ENCODE results near the gene S100A5. TPM values are rescaled to one million over a fixed set of nuclear protein-coding genes. Genes with fewer than 3 reads are reported as not detected.

Gene S100A5
- total RNA-seq, 1 experiment from 2014 or later = not detected

- Mint-ChIP-seq H3K4me1 (ENCODE audit: insufficient read depth, unreplicated experiment) (peaks cover 37% of the 10 kb centered on the region), H3K27me3 (ENCODE audit: insufficient read depth, unreplicated experiment) (peaks cover 23% of the 10 kb centered on the region), H3K9me3 (ENCODE audit: unreplicated experiment) (no peaks in the 10 kb centered on the region), H3K4me3 (ENCODE audit: unreplicated experiment) (no peak overlapping the region), H3K36me3 (ENCODE audit: insufficient read depth, unreplicated experiment) (no peaks in the 10 kb centered on the region), H3K27ac (ENCODE audit: low read depth, unreplicated experiment) (peak overlapping the region; percentile 13)
- intact Hi-C loops (cut with micrococcal nuclease) = no loop called here
- CTCF ChIA-PET = interaction anchor here (0.6 to 31.7 kb wide), 12 partner anchors 9 to 850 kb away, joined by 3 to 1438 read pairs (median 9); partner anchors contain the start of genes PGLYRP4 and S100A9
- DNase-seq (ENCODE audit: unreplicated experiment) = no peak
- TF ChIP-seq, protein P1, sequence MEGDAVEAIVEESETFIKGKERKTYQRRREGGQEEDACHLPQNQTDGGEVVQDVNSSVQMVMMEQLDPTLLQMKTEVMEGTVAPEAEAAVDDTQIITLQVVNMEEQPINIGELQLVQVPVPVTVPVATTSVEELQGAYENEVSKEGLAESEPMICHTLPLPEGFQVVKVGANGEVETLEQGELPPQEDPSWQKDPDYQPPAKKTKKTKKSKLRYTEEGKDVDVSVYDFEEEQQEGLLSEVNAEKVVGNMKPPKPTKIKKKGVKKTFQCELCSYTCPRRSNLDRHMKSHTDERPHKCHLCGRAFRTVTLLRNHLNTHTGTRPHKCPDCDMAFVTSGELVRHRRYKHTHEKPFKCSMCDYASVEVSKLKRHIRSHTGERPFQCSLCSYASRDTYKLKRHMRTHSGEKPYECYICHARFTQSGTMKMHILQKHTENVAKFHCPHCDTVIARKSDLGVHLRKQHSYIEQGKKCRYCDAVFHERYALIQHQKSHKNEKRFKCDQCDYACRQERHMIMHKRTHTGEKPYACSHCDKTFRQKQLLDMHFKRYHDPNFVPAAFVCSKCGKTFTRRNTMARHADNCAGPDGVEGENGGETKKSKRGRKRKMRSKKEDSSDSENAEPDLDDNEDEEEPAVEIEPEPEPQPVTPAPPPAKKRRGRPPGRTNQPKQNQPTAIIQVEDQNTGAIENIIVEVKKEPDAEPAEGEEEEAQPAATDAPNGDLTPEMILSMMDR (IDR thresholded peaks at IDR 0.05; ENCODE audit: unreplicated experiment) = no peak
- BruUV-seq (replicated peaks) = no TSS peak
- POLR2A ChIA-PET = interaction anchor here (0.7 to 1.2 kb wide), 3 partner anchors 8 to 140 kb away, joined by 3 to 5 read pairs (median 3); no protein-coding TSS in a partner anchor
Measured at GRCh38 chr1:153493343-153493960, 47.3 kb downstream of the S100A5 start.

GRCh38 chr1:153490272-153491051 lies 50.3 kb downstream of the S100A5 start:
- TF ChIP-seq, protein P1 (IDR thresholded peaks at IDR 0.05; ENCODE audit: unreplicated experiment) = no peak
- peak overlapping the region; percentile 48 for H3K4me3 Mint-ChIP-seq (ENCODE audit: unreplicated experiment)
- DNase-seq (ENCODE audit: unreplicated experiment) = peak; percentile 99
- H3K27ac Mint-ChIP-seq (ENCODE audit: low read depth, unreplicated experiment) = peak overlapping the region; percentile 84
- H3K9me3 Mint-ChIP-seq (ENCODE audit: unreplicated experiment) = no peaks in the 10 kb centered on the region
- no TSS peak for BruUV-seq (replicated peaks)
- H3K4me1 Mint-ChIP-seq (ENCODE audit: insufficient read depth, unreplicated experiment) = peaks cover 51% of the 10 kb centered on the region
- intact Hi-C loops (cut with micrococcal nuclease) = loop anchor here (1.0 kb wide), 2 partner anchors 24 to 138 kb away; no protein-coding TSS in a partner anchor
- CTCF ChIA-PET = interaction anchor here (0.6 to 31.7 kb wide), 8 partner anchors 16 to 792 kb away, joined by 3 to 1438 read pairs (median 4); partner anchors contain the start of genes JTB, LCE2A, PGLYRP4 and S100A12
- no peaks in the 10 kb centered on the region for H3K36me3 Mint-ChIP-seq (ENCODE audit: insufficient read depth, unreplicated experiment)
- H3K27me3 Mint-ChIP-seq (ENCODE audit: insufficient read depth, unreplicated experiment) = peaks cover 13% of the 10 kb centered on the region
- POLR2A ChIA-PET = interaction anchor here (0.5 to 2.7 kb wide), 23 partner anchors 8 to 911 kb away, joined by 3 to 18 read pairs (median 3); partner anchors contain the start of genes PGLYRP4, S100A12, S100A14 and S100A2

- H3K27ac Mint-ChIP-seq (ENCODE audit: low read depth, unreplicated experiment) = no peak overlapping the region
- H3K27me3 Mint-ChIP-seq (ENCODE audit: insufficient read depth, unreplicated experiment) = peaks cover 30% of the 10 kb centered on the region
- no peaks in the 10 kb centered on the region for H3K36me3 Mint-ChIP-seq (ENCODE audit: insufficient read depth, unreplicated experiment)
- no TSS peak for BruUV-seq (replicated peaks)
- intact Hi-C loops (cut with micrococcal nuclease) = no loop called here
- TF ChIP-seq, protein P1 (IDR thresholded peaks at IDR 0.05; ENCODE audit: unreplicated experiment) = no peak
- POLR2A ChIA-PET = interaction anchor here (0.7 to 1.8 kb wide), 4 partner anchors 10 to 599 kb away, joined by 3 to 7 read pairs (median 4); partner anchors contain the start of genes S100A12 and S100A9
- peaks cover 55% of the 10 kb centered on the region for H3K4me1 Mint-ChIP-seq (ENCODE audit: insufficient read depth, unreplicated experiment)
- H3K4me3 Mint-ChIP-seq (ENCODE audit: unreplicated experiment) = no peak overlapping the region
- no peaks in the 10 kb centered on the region for H3K9me3 Mint-ChIP-seq (ENCODE audit: unreplicated experiment)
- peak; percentile 60 for DNase-seq (ENCODE audit: unreplicated experiment)
- CTCF ChIA-PET = interaction anchor here (0.7 to 31.7 kb wide), 6 partner anchors 22 to 133 kb away, joined by 3 to 1438 read pairs (median 4); partner anchors contain the start of genes PGLYRP4, S100A12 and S100A9
Measured at GRCh38 chr1:153488731-153489130, 52.0 kb downstream of the S100A5 start.

GRCh38 chr1:153487707-153488106 lies 53.0 kb downstream of the S100A5 start:
- Mint-ChIP-seq H3K27me3 (ENCODE audit: insufficient read depth, unreplicated experiment) (peaks cover 41% of the 10 kb centered on the region), H3K4me1 (ENCODE audit: insufficient read depth, unreplicated experiment) (peaks cover 49% of the 10 kb centered on the region), H3K27ac (ENCODE audit: low read depth, unreplicated experiment) (no peak overlapping the region), H3K36me3 (ENCODE audit: insufficient read depth, unreplicated experiment) (no peaks in the 10 kb centered on the region), H3K9me3 (ENCODE audit: unreplicated experiment) (no peaks in the 10 kb centered on the region), H3K4me3 (ENCODE audit: unreplicated experiment) (no peak overlapping the region)
- BruUV-seq (replicated peaks) = no TSS peak
- intact Hi-C loops (cut with micrococcal nuclease) = no loop called here
- ChIA-PET POLR2A (interaction anchor here (0.7 to 1.7 kb wide), 3 partner anchors 8 to 598 kb away, joined by 3 to 7 read pairs (median 3); no protein-coding TSS in a partner anchor), CTCF (interaction anchor here (31.7 kb wide), 1 partner anchor 132 kb away, joined by 1438 read pairs; the partner anchor contains the start of genes PGLYRP4 and S100A9)
- TF ChIP-seq, protein P1 (IDR thresholded peaks at IDR 0.05; ENCODE audit: unreplicated experiment) = no peak
- DNase-seq (ENCODE audit: unreplicated experiment) = no peak

Measured in MCF 10A (cell line).